IPS-NIHi11 (cell line): ENCODE measurements around the gene E4F1.

Experiments used
- DNase-seq: peaks from one replicate; pipeline ENCODE4 v3.0.0; 2012; ENCODE audit warnings: mixed read lengths, low spot score

Gene E4F1, protein sequence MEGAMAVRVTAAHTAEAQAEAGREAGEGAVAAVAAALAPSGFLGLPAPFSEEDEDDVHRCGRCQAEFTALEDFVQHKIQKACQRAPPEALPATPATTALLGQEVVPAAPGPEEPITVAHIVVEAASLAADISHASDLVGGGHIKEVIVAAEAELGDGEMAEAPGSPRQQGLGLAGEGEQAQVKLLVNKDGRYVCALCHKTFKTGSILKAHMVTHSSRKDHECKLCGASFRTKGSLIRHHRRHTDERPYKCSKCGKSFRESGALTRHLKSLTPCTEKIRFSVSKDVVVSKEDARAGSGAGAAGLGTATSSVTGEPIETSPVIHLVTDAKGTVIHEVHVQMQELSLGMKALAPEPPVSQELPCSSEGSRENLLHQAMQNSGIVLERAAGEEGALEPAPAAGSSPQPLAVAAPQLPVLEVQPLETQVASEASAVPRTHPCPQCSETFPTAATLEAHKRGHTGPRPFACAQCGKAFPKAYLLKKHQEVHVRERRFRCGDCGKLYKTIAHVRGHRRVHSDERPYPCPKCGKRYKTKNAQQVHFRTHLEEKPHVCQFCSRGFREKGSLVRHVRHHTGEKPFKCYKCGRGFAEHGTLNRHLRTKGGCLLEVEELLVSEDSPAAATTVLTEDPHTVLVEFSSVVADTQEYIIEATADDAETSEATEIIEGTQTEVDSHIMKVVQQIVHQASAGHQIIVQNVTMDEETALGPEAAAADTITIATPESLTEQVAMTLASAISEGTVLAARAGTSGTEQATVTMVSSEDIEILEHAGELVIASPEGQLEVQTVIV

GRCh38 chr16:2223221-2223941, at the start of gene E4F1:
Gene E4F1 (plus strand): TSS chr16:2223591. CDS start chr16:2223614, 23 bp downstream.
- peak; percentile 99 for DNase-seq

GRCh38 chr16:2173916-2174315, 49.5 kb upstream of the E4F1 start:
- DNase-seq, result no peak

- DNase-seq, result no peak
Measured at GRCh38 chr16:2174396-2175131, 48.8 kb upstream of the E4F1 start.

- no peak for DNase-seq
Measured at GRCh38 chr16:2175454-2175853, 47.9 kb upstream of the E4F1 start.

- DNase-seq, result no peak
Measured at GRCh38 chr16:2176047-2176446, 47.3 kb upstream of the E4F1 start.

GRCh38 chr16:2177101-2177500, 46.3 kb upstream of the E4F1 start:
- DNase-seq, result no peak

DNA sequence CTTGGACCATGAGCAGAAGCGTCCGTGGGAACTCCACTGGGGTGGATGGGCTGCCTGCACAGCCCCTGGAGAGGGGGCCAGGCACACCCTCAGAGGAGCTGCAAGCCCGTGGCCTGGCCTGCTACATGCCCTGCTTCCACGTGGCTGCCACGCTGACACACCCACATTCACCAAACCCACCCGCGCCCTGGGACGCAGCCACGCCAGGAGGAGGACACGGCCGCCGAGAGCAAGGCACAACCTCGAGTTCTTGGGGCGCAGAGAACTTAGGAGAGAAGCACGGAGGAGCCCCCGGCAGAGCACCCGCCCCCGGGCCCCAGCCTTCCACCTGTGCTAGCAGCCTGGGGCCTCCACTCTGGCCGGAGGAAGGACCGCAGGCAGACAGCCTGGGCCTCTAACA, 45.8 kb upstream of the E4F1 start:
- DNase-seq, result no peak

GRCh38 chr16:2178321-2179106, 44.9 kb upstream of the E4F1 start:
- DNase-seq, result peak; percentile 95

DNA sequence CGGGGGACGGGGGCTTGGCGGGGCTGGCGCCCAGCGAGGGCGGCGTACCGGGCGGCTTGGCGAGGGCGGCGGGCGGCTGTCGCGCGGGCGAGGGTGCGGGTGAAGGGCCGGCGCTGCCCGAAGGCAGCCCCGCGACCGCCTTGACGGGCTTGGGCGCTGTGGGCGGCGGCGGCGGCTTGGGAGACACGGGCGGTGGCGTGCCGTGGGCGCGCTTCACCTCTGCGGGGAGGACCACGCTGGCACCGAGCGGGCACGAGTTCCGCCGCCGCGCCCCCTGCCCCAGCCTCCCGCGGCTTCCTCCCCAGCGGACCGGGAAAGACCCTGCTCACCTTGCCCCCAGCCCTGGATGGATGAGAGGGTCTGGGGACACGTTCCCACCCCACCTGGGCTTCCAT, 44.3 kb upstream of the E4F1 start:
- no peak for DNase-seq

DNA sequence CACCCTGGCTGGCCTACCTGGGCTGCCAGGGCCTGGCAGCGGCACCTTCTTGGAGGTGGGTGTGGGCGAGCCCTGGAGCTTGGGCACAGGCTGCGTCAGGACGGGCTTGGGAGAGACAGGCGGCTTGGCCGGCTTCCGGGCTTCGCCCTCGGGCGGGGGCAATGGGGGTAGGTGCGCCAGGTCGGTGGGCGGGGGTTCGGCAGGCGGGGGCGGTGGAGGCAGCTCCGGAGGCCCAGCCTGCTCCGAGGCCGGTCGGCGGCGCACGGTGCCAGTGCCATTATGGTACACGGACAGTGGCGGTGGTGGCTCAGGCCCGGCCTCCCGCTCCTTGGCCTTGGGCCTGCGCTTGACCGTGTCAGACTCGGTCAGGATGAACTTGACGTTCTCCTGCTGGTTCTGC, 43.8 kb upstream of the E4F1 start:
- no peak for DNase-seq

DNA sequence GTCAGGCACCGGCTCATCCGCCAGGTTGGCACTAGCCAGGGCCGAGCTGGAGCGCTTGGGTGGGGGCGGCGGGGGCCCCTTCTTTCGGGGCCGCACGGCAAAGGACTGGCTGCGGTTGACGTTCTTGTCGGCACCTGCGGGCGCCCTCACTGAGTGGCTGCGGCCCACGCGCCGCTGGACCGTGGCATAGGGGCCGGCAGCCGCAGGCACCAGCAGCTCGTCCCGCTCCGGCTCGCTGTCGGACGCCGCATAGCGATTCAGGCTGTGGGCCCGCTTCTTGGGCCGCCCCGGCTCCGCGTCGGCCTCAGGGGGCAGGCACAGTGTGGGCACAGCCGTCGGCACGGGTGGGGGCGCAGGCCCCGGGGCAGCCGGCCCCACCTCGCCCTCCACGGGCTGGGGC, 42.9 kb upstream of the E4F1 start:
- DNase-seq, result no peak

- peak; percentile 69 for DNase-seq
Measured at GRCh38 chr16:2180962-2181923, 42.1 kb upstream of the E4F1 start.

- DNase-seq, result no peak
Measured at GRCh38 chr16:2181952-2182351, 41.4 kb upstream of the E4F1 start.

- no peak for DNase-seq
Measured at GRCh38 chr16:2183671-2184070, 39.7 kb upstream of the E4F1 start.

DNA sequence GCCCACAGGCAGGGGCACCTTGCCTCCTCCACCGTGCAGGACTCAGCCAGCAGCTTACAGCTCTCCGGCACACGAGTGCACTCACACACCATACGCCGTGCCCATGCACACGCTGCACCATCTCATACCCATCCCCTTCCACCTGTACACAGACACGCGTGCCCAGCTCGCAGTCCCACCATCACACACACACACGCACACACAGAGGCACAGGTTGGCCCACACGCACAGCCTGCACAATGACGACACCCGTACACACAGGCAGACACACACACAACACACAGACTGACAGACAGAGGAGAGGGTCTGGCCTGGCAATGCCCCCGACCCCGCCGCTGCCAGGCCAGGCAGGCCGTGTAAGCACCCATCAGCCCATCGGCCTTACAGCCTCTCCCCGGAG, 39.0 kb upstream of the E4F1 start:
- no peak for DNase-seq

DNA sequence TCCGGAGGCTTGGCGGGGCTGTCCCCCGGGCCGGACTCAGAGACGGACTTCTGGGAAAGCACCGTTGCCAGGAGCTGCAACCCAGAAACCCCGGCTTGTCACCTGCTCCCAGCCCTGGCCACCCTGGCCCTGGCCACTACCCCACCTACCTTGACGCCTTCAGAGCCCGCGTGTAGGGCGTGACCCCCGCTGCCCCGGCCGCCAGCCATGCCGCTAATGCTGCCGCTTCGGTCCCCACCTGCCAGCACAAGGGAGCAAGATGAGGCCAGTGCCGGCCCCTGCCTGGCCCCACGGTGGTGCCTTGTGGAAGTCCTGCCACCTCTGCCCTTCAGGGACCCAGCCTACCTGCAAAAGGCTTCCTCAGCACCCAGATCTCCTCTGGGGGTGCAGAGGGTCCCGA, 38.4 kb upstream of the E4F1 start:
- DNase-seq, result no peak

DNA sequence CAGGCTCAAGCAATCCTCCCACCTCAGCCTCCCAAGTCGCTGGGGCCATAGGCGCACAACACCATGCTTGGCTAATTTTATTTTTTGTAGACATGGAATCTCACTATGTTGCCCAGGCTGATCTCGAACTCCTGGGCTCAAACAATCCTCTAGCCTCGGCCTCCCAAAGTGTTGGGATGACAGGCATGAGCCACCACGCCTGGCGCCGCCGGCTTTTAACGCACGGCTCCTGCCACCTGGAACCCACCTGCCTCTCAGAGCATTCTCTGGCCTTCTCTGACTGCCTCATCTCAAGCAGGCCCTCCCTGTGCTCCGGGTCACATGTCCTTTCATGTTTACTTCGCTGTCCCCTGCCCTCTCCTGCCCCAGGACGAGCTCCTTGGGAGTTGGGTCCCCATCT, 37.3 kb upstream of the E4F1 start:
- DNase-seq, result no peak

GRCh38 chr16:2186505-2186904, 36.9 kb upstream of the E4F1 start:
- DNase-seq, result no peak

GRCh38 chr16:2187212-2187611, 36.2 kb upstream of the E4F1 start:
- no peak for DNase-seq

GRCh38 chr16:2188395-2188794, 35.0 kb upstream of the E4F1 start:
- no peak for DNase-seq
